HG02763 (cell line): ENCODE measurements around the gene SNX15.

ENCODE experiments used
- ATAC-seq: cut with Tn5 transposase; IDR thresholded peaks from one replicate; pipeline ENCODE4 v1.9.1; 2021; ENCODE audit warnings: mild to moderate bottlenecking, moderate library complexity; ENCODE audit not compliant: unreplicated experiment

The SNX15 gene

DNA sequence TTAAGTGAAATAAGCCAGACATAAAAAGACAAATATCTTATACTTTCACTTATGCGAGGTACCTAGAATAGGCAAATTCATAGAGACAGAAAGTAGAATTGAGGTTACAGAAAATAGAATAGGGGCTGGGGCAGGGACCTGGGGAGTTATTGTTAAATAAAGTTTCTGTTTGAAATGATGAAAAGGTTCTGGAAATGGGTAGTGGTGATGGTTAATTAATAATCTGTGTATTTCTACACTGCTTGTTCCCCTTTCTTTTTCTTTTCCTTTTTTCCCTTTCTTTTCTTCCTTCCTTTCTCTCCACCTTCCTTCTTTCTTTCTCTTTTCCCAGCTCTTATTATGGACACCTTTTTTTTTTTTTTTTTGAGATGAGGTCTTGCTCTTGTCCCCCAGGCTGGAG lies 28.3 kb downstream of the SNX15 start:
- ATAC-seq, result no peak

- no peak for ATAC-seq
These were observed 29.8 kb downstream of the SNX15 start for GRCh38 chr11:65056999-65057398.

DNA sequence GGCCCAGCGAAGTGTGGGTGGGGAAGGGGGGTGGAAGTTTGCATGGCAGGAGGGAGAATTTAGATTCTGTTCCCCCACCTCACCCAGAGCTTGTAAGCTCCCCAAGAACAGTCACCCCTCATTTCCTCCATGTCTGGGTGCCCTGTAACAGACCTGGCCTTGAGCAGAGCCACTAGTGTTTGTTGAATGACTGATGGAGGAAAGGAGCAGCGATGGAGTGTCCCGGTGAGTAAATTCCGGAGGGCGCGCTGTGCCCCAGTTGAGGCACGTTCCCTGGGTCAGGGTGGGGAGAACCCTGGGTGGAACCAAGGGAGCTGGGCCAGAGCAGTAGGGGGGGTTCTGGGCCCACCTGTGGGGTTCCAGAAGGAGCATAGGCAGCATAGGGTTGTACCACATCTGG lies 30.3 kb downstream of the SNX15 start:
- ATAC-seq, result no peak

DNA sequence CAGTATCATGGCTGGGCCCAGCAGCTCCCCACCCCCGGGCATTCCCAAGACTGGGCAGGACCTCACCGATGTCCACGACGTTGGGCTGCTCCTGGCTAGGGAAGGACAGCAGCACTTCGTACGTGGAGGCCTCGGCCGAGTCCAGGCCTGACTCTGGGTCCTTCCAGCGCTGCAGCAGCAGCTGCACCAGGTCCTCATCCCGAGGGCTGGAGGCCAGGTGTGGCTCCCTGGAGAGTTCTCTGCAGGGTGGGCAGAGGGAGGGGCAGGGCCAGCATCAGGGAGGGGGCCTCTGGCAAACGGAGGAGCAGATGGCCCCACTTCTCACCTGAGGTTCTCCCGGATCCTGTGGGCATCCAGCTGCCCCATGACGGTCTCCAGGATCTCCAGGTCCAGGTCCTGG lies 30.8 kb downstream of the SNX15 start:
- ATAC-seq, result no peak

GRCh38 chr11:65058419-65059054 lies 31.3 kb downstream of the SNX15 start, which contains the start of gene NAALADL1:
TSS of gene NAALADL1 (minus strand) at chr11:65058553. CDS start at chr11:65058521, 32 bp downstream.
- no peak for ATAC-seq

GRCh38 chr11:65059523-65059922 lies 32.3 kb downstream of the SNX15 start:
- no peak for ATAC-seq

- no peak for ATAC-seq
These were observed 33.0 kb downstream of the SNX15 start for GRCh38 chr11:65059959-65060824.

DNA sequence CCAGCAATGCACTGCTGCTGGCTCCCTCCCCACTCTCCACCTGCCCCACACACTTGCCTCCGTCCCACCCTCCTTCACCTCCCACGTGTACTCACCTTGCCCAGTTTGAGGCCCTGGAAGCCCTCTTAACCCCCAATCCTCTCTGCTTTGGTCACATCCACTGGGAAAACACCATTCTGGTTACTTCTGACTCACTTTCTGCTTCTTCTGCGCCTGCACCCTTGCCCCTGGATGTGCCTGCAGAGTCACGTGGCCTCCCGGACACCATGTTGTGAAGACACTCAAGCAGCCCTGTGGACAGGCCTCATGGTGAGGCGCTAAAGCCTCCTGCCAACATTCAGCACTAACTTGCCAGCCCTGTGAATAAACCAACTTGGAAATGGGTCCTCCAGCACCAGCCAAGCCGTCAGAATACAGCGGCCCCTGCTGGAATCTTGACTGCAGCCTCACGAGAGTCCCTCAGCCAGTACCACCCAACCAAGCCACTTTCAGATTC lies 33.7 kb downstream of the SNX15 start:
- ATAC-seq, result no peak

DNA sequence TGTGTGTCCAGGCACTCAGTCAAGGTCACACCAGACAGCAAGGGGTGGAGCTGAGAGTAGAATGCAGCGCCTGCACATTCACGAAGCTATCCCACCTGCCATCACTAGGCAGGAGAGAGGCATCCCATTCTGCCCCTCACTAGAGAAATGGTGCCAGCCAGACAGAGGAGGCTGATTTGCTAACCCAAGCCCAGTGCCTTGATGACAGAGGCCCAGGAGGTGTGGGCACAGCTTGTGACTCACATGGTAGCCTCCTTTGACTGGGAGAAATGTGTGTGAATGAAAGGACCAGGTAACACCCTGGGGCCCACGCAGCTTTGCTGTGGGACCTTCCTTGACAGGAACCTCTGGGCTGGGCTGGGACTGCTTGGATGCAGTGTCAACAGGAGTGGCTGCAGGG lies 36.3 kb downstream of the SNX15 start:
- no peak for ATAC-seq

- ATAC-seq, result no peak
These were observed 37.6 kb downstream of the SNX15 start for GRCh38 chr11:65064847-65065240.

- no peak for ATAC-seq
These were observed 38.6 kb downstream of the SNX15 start for GRCh38 chr11:65065851-65066250.

DNA sequence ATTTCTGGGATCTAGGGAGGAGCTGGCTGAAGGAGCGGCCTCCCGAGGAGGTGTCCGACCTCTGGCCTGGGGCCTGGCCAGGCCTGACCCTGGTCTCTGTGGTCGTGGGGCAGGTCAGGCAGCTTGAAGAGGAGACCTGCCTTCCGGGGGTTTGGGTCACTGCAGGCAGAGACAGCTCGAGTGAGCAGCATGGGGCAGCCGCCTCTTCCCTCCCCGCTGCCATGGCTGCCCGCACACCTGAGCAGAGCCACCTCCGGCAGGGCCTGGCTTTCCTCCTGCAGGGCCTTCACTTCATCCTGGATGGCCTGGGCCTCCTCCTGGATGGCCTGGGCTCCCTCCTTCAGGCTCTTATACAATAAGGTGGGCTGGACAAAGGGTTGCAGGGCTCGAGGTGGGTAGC lies 39.1 kb downstream of the SNX15 start:
- ATAC-seq, result no peak

DNA sequence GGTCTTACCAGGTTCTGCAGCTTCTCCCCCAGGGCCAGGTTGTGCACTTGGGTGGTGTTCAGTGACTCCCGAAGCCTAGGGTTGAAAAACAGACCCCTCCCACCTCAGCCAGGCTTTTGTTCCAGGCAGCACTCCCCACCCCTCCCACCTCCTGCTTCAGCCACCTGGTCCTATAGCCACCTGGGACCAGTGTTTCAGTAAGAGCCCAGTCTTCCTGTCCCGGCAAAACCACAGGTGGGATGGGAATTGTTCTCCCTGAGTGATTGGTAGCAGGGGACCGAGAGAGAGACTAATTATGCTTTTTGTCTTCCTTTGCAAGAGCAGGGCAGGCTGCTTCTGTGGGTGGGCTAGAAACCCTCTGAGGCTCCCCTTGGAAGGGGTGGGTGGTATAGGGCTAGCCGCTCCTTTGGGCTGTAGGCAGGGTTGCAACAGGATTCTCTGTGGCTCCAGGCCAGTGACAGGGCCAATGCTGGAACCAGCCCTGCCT lies 39.6 kb downstream of the SNX15 start:
- ATAC-seq, result no peak

DNA sequence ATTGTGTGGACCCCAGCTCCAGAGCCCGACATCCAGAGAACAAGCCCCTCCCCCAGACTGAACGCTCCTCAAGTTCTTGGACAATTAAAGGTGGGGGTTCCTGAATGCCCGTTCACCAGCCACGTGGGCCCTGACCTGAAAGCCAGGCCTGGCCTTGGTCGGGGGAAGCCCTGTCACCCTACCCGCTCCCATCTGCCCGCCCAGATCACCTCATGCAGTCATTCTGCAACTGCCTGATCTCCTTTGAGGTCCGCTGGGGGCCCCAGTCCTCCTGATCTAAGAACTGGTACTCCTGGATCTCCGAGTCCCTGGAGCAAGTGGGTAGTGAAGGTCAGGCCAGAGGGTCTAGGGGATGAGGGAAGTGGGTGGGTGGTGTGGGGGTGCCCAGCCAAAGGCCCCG lies 40.2 kb downstream of the SNX15 start:
- ATAC-seq, result no peak

- ATAC-seq, result no peak
These were observed 42.0 kb downstream of the SNX15 start for GRCh38 chr11:65069217-65069616.

DNA sequence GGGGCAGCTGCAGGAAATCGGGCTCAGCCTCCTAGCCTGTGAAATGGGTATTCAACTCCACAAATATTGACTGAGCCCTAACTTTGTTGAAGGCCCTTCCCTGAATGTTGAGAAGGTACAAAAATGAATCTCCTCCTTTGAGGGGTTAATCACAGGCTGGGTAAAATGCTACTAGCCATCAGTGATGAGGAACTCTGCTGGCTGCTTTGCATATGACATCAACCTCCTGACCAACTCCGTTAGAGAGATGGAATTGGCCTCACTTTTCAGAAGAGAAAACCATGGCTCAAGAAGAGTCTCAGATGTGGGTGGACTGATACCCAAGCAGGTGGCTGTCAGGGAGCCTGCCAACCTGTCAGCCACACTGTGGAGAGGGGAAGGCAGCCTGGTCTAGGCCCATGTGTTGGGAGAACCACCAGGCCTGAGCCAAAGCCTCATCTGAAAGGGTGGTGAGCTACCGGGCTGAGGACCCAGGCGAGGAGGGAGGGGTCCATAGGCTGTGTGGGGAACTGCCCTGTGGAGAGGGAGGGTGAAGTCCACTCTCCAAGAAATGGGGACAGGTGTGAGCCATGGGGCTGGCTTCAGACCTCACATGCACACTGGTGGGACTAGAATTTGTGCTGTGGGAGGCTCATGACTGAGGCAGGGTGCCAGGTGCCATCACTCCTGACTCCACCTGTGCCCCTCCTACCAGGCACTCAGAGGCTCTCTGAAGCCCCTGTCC lies 44.8 kb downstream of the SNX15 start:
- ATAC-seq, result no peak

GRCh38 chr11:65072631-65072966 lies 45.4 kb downstream of the SNX15 start:
- no peak for ATAC-seq

GRCh38 chr11:65077451-65077850 lies 50.2 kb downstream of the SNX15 start:
- ATAC-seq, result no peak

- no peak for ATAC-seq
These were observed 50.9 kb downstream of the SNX15 start for GRCh38 chr11:65078151-65078550.

DNA sequence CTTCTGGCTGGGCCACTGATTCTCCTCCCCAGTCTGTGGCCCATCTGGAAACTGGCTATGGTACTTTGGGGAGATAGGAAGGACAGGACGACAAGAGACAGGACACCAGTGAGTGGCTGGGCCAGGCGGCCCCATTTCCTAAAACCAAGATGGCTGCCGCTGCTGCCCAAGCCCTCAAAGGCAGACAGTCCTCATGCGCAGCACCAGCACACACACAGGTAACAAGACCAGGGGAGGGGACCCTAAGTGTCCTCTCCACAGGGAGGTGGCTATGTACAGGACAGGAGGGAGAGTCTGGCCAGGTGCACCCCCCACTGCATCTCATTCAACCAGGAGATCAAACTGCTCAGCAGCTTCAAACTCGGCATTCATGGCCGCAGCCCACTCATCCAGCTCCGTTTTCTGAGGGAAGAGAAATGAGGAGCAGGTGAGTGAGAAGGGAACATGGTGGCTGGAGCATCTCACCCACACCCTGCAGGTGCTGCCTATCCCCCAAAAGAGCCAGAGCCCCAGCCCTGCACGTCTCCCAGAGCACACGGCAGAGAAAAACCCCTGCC lies 51.6 kb downstream of the SNX15 start:
- ATAC-seq, result no peak

GRCh38 chr11:65083134-65083833 lies 56.0 kb downstream of the SNX15 start:
- ATAC-seq, result no peak
